ENCODE data around the gene DMXL1.
"Not testable (repeated sequence)": the region's sequence is repeated elsewhere in the genome, so short reads cannot be mapped to it uniquely, and the experiment has no call there.

DMXL1 gene

GRCh38 chr5:119229950-119230349 is 159.1 kb downstream of the DMXL1 start:
- FAIRE-seq: no peak
- TF ChIP-seq POLR2AphosphoS5 (IDR thresholded peaks at IDR 0.05; ENCODE audit: low read depth, low read length): no peak
- no peak for TF ChIP-seq POLR2A (IDR thresholded peaks at IDR 0.05; ENCODE audit: low read depth, low read length)
- TF ChIP-seq TAF1 (IDR thresholded peaks at IDR 0.05; ENCODE audit: borderline replicate concordance, low read depth, low read length): no peak
- no peak for DNase-seq (ENCODE audit: insufficient read length)

- no peak for FAIRE-seq
- TF ChIP-seq POLR2A (IDR thresholded peaks at IDR 0.05; ENCODE audit: low read depth, low read length) (no peak), TAF1 (IDR thresholded peaks at IDR 0.05; ENCODE audit: borderline replicate concordance, low read depth, low read length) (no peak), POLR2AphosphoS5 (IDR thresholded peaks at IDR 0.05; ENCODE audit: low read depth, low read length) (no peak)
- no peak for DNase-seq (ENCODE audit: insufficient read length)
These were observed 167.6 kb downstream of the DMXL1 start for GRCh38 chr5:119238265-119239118.

- DNase-seq (ENCODE audit: insufficient read length) (no peak), FAIRE-seq (no peak)
- TF ChIP-seq POLR2A (IDR thresholded peaks at IDR 0.05; ENCODE audit: low read depth, low read length) (no peak), TAF1 (IDR thresholded peaks at IDR 0.05; ENCODE audit: borderline replicate concordance, low read depth, low read length) (no peak), POLR2AphosphoS5 (IDR thresholded peaks at IDR 0.05; ENCODE audit: low read depth, low read length) (no peak)
These were observed 168.2 kb downstream of the DMXL1 start for GRCh38 chr5:119239119-119239417.

- not testable (repeated sequence) for FAIRE-seq; DNase-seq (ENCODE audit: insufficient read length)
These were observed 168.9 kb downstream of the DMXL1 start for GRCh38 chr5:119239826-119240225.

- no peak for FAIRE-seq
These were observed 173.0 kb downstream of the DMXL1 start for GRCh38 chr5:119243888-119244287.

GRCh38 chr5:119250946-119251901 is 180.3 kb downstream of the DMXL1 start:
- FAIRE-seq: no peak
- DNase-seq (ENCODE audit: insufficient read length): no peak
- no peak for TF ChIP-seq TAF1 (IDR thresholded peaks at IDR 0.05; ENCODE audit: borderline replicate concordance, low read depth, low read length)
- no peak for TF ChIP-seq POLR2AphosphoS5 (IDR thresholded peaks at IDR 0.05; ENCODE audit: low read depth, low read length)
- TF ChIP-seq POLR2A (IDR thresholded peaks at IDR 0.05; ENCODE audit: low read depth, low read length): no peak

More at GRCh38 chr5:119243888-119244287, 173.0 kb downstream of the DMXL1 start:
- TF ChIP-seq POLR2A (IDR thresholded peaks at IDR 0.05; ENCODE audit: low read depth, low read length) (no peak), TAF1 (IDR thresholded peaks at IDR 0.05; ENCODE audit: borderline replicate concordance, low read depth, low read length) (no peak), POLR2AphosphoS5 (IDR thresholded peaks at IDR 0.05; ENCODE audit: low read depth, low read length) (no peak)
- DNase-seq (ENCODE audit: insufficient read length): no peak

GRCh38 chr5:119255571-119256356 is 184.9 kb downstream of the DMXL1 start:
- TF ChIP-seq POLR2AphosphoS5 (IDR thresholded peaks at IDR 0.05; ENCODE audit: low read depth, low read length) (no peak), TAF1 (IDR thresholded peaks at IDR 0.05; ENCODE audit: borderline replicate concordance, low read depth, low read length) (no peak), POLR2A (IDR thresholded peaks at IDR 0.05; ENCODE audit: low read depth, low read length) (no peak)
- FAIRE-seq (no peak), DNase-seq (ENCODE audit: insufficient read length) (no peak)

GRCh38 chr5:119257613-119258012 is 186.7 kb downstream of the DMXL1 start:
- DNase-seq (ENCODE audit: insufficient read length) (no peak), FAIRE-seq (no peak)
- TF ChIP-seq TAF1 (IDR thresholded peaks at IDR 0.05; ENCODE audit: borderline replicate concordance, low read depth, low read length) (no peak), POLR2A (IDR thresholded peaks at IDR 0.05; ENCODE audit: low read depth, low read length) (no peak), POLR2AphosphoS5 (IDR thresholded peaks at IDR 0.05; ENCODE audit: low read depth, low read length) (no peak)

GRCh38 chr5:119263639-119264038 is 192.8 kb downstream of the DMXL1 start:
- no peak for FAIRE-seq
- no peak for DNase-seq (ENCODE audit: insufficient read length)
- TF ChIP-seq TAF1 (IDR thresholded peaks at IDR 0.05; ENCODE audit: borderline replicate concordance, low read depth, low read length): no peak
- no peak for TF ChIP-seq POLR2AphosphoS5 (IDR thresholded peaks at IDR 0.05; ENCODE audit: low read depth, low read length)
- no peak for TF ChIP-seq POLR2A (IDR thresholded peaks at IDR 0.05; ENCODE audit: low read depth, low read length)

- DNase-seq (ENCODE audit: insufficient read length) (no peak), FAIRE-seq (no peak)
- TF ChIP-seq POLR2A (IDR thresholded peaks at IDR 0.05; ENCODE audit: low read depth, low read length): no peak
- no peak for TF ChIP-seq TAF1 (IDR thresholded peaks at IDR 0.05; ENCODE audit: borderline replicate concordance, low read depth, low read length)
- TF ChIP-seq POLR2AphosphoS5 (IDR thresholded peaks at IDR 0.05; ENCODE audit: low read depth, low read length): no peak
These were observed 193.3 kb downstream of the DMXL1 start for GRCh38 chr5:119264186-119264585.

- peak; percentile 54 for DNase-seq (ENCODE audit: insufficient read length)
- TF ChIP-seq POLR2A (IDR thresholded peaks at IDR 0.05; ENCODE audit: low read depth, low read length) (no peak), TAF1 (IDR thresholded peaks at IDR 0.05; ENCODE audit: borderline replicate concordance, low read depth, low read length) (no peak), POLR2AphosphoS5 (IDR thresholded peaks at IDR 0.05; ENCODE audit: low read depth, low read length) (no peak)
- no peak for FAIRE-seq
These were observed 197.1 kb downstream of the DMXL1 start for GRCh38 chr5:119267958-119268386.

All from GM12892 (cell line).